COLO829 (cell line): Measurements from ENCODE around the gene ATP8B1.
"Not testable (repeated sequence)": the region's sequence is repeated elsewhere in the genome, so short reads cannot be mapped to it uniquely, and the experiment has no call there.

Experiments used
- DNase-seq: peaks from one replicate; pipeline ENCODE4 v3.0.0; 2012; ENCODE audit warnings: low spot score

ATP8B1 gene

GRCh38 chr18:57719211-57719935, 83.7 kb downstream of the ATP8B1 start:
- DNase-seq = not testable (repeated sequence)

GRCh38 chr18:57716549-57716948, 86.6 kb downstream of the ATP8B1 start:
- no peak for DNase-seq

DNA sequence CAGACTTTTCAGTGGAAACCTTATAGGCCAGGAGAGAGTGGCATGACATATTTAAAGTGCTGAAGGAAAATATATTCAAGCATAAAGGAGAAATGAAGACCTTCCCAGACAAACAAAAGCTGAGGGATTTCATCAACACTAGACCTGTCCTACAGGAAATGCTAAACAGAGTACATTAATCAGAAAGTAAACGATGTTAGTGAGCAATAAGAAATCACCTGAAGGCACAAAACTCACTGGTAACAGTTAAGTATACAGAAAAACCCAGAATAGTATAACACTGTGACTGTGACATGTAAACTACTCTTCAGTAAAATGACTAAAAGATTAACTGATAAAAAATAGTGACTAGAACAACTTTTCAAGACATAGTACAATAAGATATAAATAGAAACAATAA, 87.4 kb downstream of the ATP8B1 start:
- no peak for DNase-seq

- no peak for DNase-seq
Measured at GRCh38 chr18:57715073-57715472, 88.0 kb downstream of the ATP8B1 start.

GRCh38 chr18:57710226-57710625, 92.9 kb downstream of the ATP8B1 start:
- no peak for DNase-seq

DNA sequence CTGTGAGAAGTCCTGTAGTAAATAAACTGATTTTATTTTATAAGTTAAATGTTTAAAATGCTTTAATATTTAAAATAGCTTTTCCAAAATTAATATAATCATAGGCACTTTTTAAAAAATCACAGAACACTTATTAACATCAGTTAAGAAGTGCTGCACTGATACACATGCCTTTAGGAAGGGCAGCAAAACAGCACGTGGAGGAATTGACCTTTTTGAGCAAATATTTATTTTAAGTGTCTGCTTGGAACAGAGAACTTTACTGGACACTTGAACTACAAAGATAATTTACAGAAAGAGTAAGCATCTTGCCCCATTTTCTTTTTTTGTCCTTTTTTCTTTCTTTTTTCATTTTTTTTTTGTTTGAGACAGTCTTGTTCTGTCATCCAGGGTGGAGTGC, 93.8 kb downstream of the ATP8B1 start:
- no peak for DNase-seq

DNA sequence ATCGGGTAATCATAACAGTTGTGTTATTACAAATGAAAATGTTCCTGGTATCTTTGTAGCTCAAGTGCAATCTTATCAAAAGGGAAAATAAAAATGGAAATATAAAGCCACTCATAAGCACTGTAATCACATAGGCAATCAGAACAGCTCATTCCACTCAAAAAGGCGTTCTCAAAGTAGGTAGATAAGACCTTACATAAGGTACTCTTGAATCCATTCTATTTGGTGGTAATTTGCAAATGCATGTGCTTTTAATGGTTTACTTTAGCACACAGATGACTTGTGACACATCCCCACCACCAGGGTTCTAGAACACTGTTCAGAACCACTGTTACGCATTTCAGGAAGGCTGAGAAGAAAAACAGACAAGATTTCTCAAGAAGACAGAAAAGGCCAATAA, 94.8 kb downstream of the ATP8B1 start:
- DNase-seq = no peak

DNA sequence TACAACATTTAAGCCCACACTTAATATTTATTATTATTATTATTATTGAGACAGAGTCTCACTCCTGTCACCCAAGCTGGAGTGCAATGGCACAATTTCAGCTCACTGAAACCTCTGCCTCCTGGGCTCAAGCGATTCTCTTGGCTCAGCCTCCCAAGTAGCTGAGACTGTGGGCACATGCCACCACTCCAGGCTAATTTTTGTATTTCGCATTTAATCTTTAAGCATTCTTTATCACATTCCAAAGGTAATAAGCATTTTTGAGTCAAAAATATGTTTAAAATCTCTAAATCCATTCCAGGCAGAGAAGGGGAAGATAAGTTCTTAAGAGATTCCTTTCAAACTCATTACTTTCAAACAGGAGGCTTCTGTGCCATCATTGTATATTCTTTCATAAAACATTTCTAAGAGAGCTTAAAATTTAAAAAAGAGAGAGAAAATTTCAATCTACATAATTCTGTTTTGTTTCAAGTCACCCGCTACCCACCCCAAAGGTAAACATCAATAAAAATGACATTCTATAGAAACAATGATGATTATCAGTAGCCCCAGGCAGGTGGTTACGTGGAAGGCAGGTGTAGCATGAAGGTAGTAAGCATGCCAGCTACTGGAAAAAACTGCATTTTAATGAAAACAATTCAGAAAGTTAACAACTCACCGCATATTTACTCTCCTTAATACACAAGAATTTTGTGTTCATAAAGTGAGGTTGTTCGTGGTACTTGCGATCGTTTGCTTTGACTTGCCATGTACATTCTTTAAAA, 97.1 kb downstream of the ATP8B1 start:
- no peak for DNase-seq

- DNase-seq = no peak
Measured at GRCh38 chr18:57705011-57705410, 98.1 kb downstream of the ATP8B1 start.

DNA sequence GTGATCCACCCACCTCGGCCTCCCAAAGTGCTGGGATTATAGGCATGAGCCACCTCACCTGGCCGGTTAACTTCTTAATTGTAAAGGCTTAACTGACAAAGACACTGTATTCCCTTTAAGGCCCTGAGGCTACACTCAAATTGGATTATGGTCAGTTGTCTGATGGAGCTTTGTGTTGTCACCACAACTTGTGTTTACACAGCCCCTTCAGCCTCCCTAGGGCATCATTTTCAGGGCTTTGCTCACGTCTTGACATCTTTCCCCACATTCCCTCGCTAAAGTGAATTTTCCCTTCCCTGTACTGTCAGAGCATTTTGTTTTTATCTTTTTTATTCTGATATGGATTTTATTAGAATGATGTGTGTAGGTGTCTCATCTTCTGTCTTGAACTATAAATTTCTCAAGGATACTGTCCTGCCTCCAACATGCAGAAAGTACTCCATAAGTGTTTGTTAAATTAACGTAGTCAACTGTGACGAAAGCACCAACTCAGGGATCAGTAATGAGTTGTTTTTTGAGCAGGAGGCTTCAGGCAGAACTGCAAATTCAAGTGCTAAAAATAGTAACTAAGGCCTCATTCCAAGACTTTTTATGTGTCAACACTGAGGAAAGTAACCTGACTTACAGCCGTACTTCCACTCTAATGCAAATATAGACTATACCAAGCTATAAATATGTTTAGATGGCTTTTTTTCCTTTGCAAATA, 104.4 kb downstream of the ATP8B1 start:
- no peak for DNase-seq

DNA sequence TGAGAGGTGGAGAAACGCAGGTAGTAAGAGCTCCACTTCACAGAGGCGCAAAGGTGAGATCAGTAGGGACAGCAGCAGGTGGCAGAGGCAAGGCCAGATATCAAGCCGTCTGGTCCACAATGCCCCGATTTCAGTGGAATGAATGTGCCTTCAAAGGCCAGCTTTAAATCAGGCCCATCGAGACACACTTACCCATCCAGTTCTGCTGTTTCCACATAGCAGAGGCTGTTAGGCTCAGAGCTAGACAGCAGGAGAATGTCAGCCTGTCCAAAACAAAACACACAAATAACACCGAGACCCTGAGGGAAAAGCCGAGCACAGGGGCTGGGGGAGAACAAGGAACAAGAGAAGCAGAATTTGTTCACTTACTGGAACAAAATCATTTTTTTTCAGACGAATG, 105.7 kb downstream of the ATP8B1 start:
- DNase-seq = no peak

GRCh38 chr18:57696271-57696670, 106.8 kb downstream of the ATP8B1 start:
- no peak for DNase-seq

DNA sequence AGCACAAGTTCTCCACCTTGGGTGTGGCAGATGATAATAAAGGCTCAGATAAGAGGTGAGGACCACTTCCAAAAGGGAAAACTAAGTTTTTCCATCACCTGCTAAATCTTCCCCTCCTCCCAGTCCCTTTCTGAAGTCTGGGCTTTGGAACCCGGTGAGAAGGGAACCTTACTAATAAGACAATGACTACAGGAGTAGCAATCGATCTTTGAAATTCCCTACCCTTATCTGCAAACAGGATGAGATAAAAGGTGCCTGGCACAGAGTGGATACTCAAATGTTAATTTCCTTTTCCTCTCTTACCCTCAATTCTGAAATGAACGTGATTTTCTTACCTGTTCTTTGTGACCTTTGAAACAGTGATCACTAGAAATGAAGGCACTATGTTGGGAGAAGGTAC, 111.8 kb downstream of the ATP8B1 start:
- DNase-seq = no peak

GRCh38 chr18:57687970-57688369, 115.1 kb downstream of the ATP8B1 start:
- DNase-seq = no peak

- no peak for DNase-seq
Measured at GRCh38 chr18:57683470-57683869, 119.6 kb downstream of the ATP8B1 start.

GRCh38 chr18:57677262-57678211, 125.6 kb downstream of the ATP8B1 start:
- no peak for DNase-seq

DNA sequence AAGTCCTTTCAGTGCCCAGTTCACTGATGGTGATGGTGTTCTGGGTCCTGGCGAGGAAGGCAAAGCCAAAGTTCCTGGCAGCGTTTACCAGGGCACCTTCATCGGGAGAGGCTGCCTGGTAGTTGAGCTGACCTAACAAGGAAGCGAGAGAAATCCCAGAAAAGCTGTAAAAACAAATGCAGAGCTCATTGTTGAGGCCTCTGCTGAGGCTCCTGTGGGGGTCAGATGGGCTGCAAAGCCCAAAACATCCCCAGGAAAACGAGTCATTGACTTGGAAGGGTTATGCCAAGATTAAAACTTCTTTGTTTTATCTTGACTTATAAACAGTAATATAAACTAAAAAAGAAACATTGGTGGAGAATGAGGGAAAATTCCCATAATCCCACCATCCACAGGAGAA, 128.2 kb downstream of the ATP8B1 start:
- DNase-seq = no peak

DNA sequence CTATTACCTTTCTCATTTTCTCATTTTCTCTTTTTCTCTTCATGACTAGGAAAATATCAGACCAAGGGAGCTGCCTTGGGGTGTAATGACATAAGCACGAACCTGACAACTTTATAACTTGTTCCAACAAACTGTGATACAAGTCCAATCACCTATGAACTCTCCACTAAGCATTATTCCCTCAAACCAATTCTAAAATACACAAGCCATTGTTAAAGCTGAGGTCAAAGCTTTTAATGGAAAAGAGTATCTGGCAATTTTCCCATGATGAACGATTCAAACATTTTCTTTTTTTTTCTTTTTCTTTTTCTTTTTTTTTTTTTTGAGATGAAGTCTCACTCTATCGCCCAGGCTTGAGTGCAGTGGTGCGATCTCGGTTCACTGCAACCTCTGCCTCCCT, 133.1 kb downstream of the ATP8B1 start:
- no peak for DNase-seq

DNA sequence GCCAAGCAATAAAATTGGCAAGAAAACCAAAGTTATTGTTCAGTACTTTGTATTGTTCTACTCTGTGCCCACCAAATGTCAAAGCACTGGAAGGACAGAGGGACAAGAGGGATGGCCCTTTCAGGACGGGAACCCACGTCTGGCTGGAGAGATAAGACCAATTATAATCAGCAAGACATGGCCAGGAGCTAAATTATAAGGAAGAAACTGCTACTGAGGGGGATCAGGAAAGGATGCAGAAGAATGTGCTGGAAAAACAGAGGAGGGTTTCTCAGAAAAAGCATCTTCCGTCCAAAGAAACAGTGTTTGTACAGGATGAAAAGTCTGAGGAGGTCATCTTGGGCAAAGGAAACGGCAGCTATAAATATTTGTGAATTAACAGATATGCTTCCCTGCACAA, 135.1 kb downstream of the ATP8B1 start:
- no peak for DNase-seq

DNA sequence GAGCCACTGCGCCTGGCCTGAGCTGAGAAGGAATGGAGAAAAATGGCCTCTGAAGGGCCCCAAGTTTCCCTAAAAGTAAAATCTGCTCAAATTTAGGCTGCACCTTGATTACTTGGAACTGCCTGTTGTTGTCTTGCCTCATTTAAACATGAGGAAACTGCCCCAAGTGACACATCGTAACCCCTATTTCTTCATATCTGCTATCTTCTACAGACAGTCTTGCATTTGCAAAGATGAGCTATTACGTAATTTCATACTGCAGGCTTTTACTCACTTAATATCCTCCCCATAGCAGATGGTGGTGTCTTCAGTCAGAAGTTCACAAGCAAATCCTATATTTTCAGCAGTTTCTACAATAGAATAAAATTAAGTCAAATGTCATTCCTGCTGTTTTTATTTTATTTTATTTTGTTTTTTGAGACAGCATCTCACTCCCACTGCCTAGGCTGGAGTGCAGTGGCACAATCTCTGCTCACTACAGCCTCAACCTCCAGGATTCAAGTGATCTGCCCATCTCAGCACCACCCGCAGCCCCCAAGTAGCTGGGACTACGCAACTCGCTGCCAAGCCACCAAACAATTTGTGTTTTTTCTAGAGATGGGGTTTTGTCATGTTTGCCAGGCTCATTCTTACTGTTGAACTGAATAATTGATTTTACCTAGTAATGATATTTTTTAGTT, 136.2 kb downstream of the ATP8B1 start:
- DNase-seq = no peak

- no peak for DNase-seq
Measured at GRCh38 chr18:57664568-57665165, 138.4 kb downstream of the ATP8B1 start.
